ENCODE measurements around the gene PDLIM5.
"Not testable (repeated sequence)": the region's sequence is repeated elsewhere in the genome, so short reads cannot be mapped to it uniquely, and the experiment has no call there.

The PDLIM5 gene

GRCh38 chr4:94451695-94452475 is at the start of gene PDLIM5:
TSS of gene PDLIM5 (plus strand) at chr4:94451942. CDS start at chr4:94455289, 3,347 bp downstream.
- no peak for DNase-seq

- not testable (repeated sequence) for DNase-seq
Measured at GRCh38 chr4:94402439-94402838, 49.3 kb upstream of the PDLIM5 start.

GRCh38 chr4:94403751-94404150 is 48.0 kb upstream of the PDLIM5 start:
- DNase-seq, result no peak

- no peak for DNase-seq
Measured at GRCh38 chr4:94406668-94407437, 44.9 kb upstream of the PDLIM5 start.

- no peak for DNase-seq
Measured at GRCh38 chr4:94407846-94408245, 43.9 kb upstream of the PDLIM5 start.

GRCh38 chr4:94408549-94409374 is 43.0 kb upstream of the PDLIM5 start:
- DNase-seq, result no peak

GRCh38 chr4:94409375-94409679 is 42.4 kb upstream of the PDLIM5 start:
- no peak for DNase-seq

- DNase-seq, result no peak
Measured at GRCh38 chr4:94409962-94410361, 41.8 kb upstream of the PDLIM5 start.

GRCh38 chr4:94410678-94411206 is 41.0 kb upstream of the PDLIM5 start:
- no peak for DNase-seq

GRCh38 chr4:94411296-94411695 is 40.4 kb upstream of the PDLIM5 start:
- no peak for DNase-seq

GRCh38 chr4:94412019-94412657 is 39.6 kb upstream of the PDLIM5 start:
- DNase-seq, result no peak

- no peak for DNase-seq
Measured at GRCh38 chr4:94412658-94413038, 39.1 kb upstream of the PDLIM5 start.

GRCh38 chr4:94413085-94413840 is 38.5 kb upstream of the PDLIM5 start:
- DNase-seq, result no peak

- DNase-seq, result no peak
Measured at GRCh38 chr4:94414907-94415306, 36.8 kb upstream of the PDLIM5 start.

GRCh38 chr4:94415448-94415847 is 36.3 kb upstream of the PDLIM5 start:
- no peak for DNase-seq

- no peak for DNase-seq
Measured at GRCh38 chr4:94416335-94416734, 35.4 kb upstream of the PDLIM5 start.

- no peak for DNase-seq
Measured at GRCh38 chr4:94416981-94417380, 34.8 kb upstream of the PDLIM5 start.

- no peak for DNase-seq
Measured at GRCh38 chr4:94419549-94419948, 32.2 kb upstream of the PDLIM5 start.

- DNase-seq, result no peak
Measured at GRCh38 chr4:94419956-94420355, 31.8 kb upstream of the PDLIM5 start.

GRCh38 chr4:94420356-94420755 is 31.4 kb upstream of the PDLIM5 start:
- DNase-seq, result no peak

- DNase-seq, result no peak
Measured at GRCh38 chr4:94426783-94427182, 25.0 kb upstream of the PDLIM5 start.

- DNase-seq, result no peak
Measured at GRCh38 chr4:94428884-94429283, 22.9 kb upstream of the PDLIM5 start.
